ENCODE data around the gene ACAP1. TPM values are rescaled to one million over a fixed set of nuclear protein-coding genes. Genes with fewer than 3 reads are reported as not detected.

Gene ACAP1, protein sequence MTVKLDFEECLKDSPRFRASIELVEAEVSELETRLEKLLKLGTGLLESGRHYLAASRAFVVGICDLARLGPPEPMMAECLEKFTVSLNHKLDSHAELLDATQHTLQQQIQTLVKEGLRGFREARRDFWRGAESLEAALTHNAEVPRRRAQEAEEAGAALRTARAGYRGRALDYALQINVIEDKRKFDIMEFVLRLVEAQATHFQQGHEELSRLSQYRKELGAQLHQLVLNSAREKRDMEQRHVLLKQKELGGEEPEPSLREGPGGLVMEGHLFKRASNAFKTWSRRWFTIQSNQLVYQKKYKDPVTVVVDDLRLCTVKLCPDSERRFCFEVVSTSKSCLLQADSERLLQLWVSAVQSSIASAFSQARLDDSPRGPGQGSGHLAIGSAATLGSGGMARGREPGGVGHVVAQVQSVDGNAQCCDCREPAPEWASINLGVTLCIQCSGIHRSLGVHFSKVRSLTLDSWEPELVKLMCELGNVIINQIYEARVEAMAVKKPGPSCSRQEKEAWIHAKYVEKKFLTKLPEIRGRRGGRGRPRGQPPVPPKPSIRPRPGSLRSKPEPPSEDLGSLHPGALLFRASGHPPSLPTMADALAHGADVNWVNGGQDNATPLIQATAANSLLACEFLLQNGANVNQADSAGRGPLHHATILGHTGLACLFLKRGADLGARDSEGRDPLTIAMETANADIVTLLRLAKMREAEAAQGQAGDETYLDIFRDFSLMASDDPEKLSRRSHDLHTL
- 12.2 TPM for polyA plus RNA-seq
- long read RNA-seq, donor 1, full-length matches to known transcripts: 6 of 6 reads
- long read RNA-seq, donor 1, partial matches to known transcripts: 0 of 6 reads
- long read RNA-seq, donor 1, other reads (novel, unspliced or antisense): 0 of 6 reads
- long read RNA-seq, donor 2, full-length matches to known transcripts: 15 of 15 reads
- long read RNA-seq, donor 2, partial matches to known transcripts: 0 of 15 reads
- long read RNA-seq, donor 2, other reads (novel, unspliced or antisense): 0 of 15 reads
- long read RNA-seq, donor 3: 0 reads
- long read RNA-seq, donor 4, full-length matches to known transcripts: 1 of 1 reads
- long read RNA-seq, donor 4, partial matches to known transcripts: 0 of 1 reads
- long read RNA-seq, donor 4, other reads (novel, unspliced or antisense): 0 of 1 reads
- long read RNA-seq, donor 5, full-length matches to known transcripts: 8 of 8 reads
- long read RNA-seq, donor 5, partial matches to known transcripts: 0 of 8 reads
- long read RNA-seq, donor 5, other reads (novel, unspliced or antisense): 0 of 8 reads
- long read RNA-seq, donor 6, full-length matches to known transcripts: 8 of 8 reads
- long read RNA-seq, donor 6, partial matches to known transcripts: 0 of 8 reads
- long read RNA-seq, donor 6, other reads (novel, unspliced or antisense): 0 of 8 reads
- long read RNA-seq, donor 7, full-length matches to known transcripts: 8 of 8 reads
- long read RNA-seq, donor 7, partial matches to known transcripts: 0 of 8 reads
- long read RNA-seq, donor 7, other reads (novel, unspliced or antisense): 0 of 8 reads
- long read RNA-seq, donor 8, full-length matches to known transcripts: 8 of 8 reads
- long read RNA-seq, donor 8, partial matches to known transcripts: 0 of 8 reads
- long read RNA-seq, donor 8, other reads (novel, unspliced or antisense): 0 of 8 reads
- long read RNA-seq, donor 9, full-length matches to known transcripts: 7 of 7 reads
- long read RNA-seq, donor 9, partial matches to known transcripts: 0 of 7 reads
- long read RNA-seq, donor 9, other reads (novel, unspliced or antisense): 0 of 7 reads
- long read RNA-seq, donor 10, full-length matches to known transcripts: 10 of 476 reads
- long read RNA-seq, donor 10, partial matches to known transcripts: 466 of 476 reads
- long read RNA-seq, donor 10, other reads (novel, unspliced or antisense): 0 of 476 reads
- long read RNA-seq, donor 11, full-length matches to known transcripts: 6 of 6 reads
- long read RNA-seq, donor 11, partial matches to known transcripts: 0 of 6 reads
- long read RNA-seq, donor 11, other reads (novel, unspliced or antisense): 0 of 6 reads

DNA sequence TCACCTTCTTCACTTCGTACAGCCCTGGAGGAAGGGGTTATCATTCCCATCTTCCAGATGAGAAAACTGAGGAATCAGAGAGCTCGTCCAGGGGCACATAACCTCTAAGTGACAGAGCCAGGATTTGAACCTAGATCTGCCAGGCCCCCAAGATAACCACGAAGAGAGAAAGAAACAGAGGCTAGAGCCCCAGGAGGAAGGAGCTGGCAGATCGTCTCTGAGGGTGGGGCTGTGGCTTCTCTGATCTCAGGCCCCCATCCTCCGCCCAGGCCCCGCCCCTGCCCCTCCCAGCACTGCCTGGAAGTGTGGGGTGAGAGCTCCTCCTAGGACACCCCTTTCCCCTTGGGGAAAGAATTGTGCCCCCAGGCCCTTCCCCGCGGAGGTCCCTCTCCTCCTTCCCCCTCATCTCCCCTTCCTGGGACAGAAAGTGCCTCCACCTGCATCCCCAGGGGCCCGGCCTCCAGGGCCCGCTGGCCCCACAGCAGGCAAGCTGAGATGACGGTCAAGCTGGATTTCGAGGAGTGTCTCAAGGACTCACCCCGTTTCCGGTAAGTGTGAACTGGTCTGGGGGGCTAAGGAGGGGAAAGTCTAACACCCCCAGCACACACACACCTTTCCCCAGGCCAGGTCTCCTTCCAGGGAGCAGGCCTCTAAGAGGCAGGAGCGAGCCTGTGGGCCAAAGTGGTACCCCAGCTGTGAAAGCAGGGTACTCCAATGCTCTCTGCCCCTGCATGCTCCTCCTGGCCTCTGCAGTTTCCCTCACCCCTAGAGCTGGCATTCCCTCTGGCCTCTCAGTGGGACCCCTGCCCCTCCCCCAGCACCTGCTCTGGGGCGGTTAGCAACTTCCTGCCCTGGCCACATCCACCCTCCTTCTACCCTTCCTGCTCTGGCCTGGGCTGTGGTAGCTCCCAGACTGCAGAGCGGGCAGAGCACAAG is at the start of gene ACAP1:
Gene ACAP1 (plus strand): TSS at position 290 of the 936 bp plus-strand sequence. CDS start 206 bp downstream, at position 496.
- Histone ChIP-seq H3K27ac (ENCODE audit: low read length) (no peak within 1 kb of the TSS), H3K4me3 (ENCODE audit: low read length) (peak within 1 kb of the TSS; percentile 16), H3K4me1 (ENCODE audit: control insufficient read depth, insufficient read depth, low read length) (no peaks in the 10 kb centered on the region), H3K9me3 (ENCODE audit: control insufficient read depth, low read depth, low read length) (no peaks in the 10 kb centered on the region), H3K27me3 (ENCODE audit: control insufficient read depth, insufficient read depth, low read length) (peaks cover 4% of the 10 kb centered on the region), H3K36me3 (ENCODE audit: control insufficient read depth, insufficient read depth, low read length) (no peaks in the 10 kb centered on the region)
- DNase-seq: no peak
- WGBS (ENCODE audit: insufficient coverage, low lambda C conversion rate): no CpG with 5 or more reads among the region's 17 CpGs

DNA sequence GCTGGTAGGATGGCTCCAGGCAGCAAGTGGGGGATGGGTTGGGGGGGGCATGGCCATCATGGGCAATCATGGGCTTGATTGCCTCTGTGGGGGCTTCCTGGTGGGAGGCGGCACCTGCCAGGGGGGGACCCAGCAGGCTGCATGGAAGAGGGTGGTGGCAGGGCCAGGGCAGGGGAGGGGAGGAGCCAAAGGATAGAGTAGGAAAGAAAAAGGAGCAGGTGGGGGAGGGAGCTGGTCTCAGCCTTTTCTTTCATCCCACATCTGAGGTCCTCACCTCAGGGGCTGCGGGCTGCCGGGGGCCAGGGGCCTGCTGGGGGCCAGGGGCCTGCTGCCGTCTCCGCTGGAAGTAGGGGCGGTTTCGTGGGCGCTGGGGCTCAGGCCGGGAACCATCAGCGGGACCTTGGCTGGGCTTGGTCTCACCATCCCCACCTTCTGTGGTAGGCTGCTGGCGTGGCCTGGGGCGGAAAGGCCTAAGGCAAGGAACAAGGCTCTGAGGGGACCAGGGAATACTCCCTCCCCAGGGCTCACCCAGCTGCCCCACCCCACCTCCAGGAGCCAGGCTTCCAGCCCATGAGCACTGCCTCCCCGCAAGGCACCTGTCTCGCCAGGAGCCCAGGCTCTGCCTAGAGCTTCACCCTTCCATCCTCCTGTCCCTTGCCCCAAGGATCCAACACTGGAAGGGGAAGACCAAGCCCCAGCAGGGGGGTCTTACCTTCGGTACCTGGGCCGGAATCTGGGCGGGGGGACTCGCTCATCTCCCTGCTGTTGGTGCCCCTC is 46.9 kb upstream of the ACAP1 start:
- DNase-seq: no peak
- no peak overlapping the region for H3K27ac ChIP-seq (ENCODE audit: low read length)
- H3K36me3 ChIP-seq (ENCODE audit: control insufficient read depth, insufficient read depth, low read length): no peaks in the 10 kb centered on the region
- WGBS (ENCODE audit: insufficient coverage, low lambda C conversion rate): no CpG with 5 or more reads among the region's 18 CpGs
- peaks cover 19% of the 10 kb centered on the region for H3K4me1 ChIP-seq (ENCODE audit: control insufficient read depth, insufficient read depth, low read length)
- H3K4me3 ChIP-seq (ENCODE audit: low read length): no peak overlapping the region
- peaks cover 3% of the 10 kb centered on the region for H3K9me3 ChIP-seq (ENCODE audit: control insufficient read depth, low read depth, low read length)
- peaks cover 21% of the 10 kb centered on the region for H3K27me3 ChIP-seq (ENCODE audit: control insufficient read depth, insufficient read depth, low read length)

DNA sequence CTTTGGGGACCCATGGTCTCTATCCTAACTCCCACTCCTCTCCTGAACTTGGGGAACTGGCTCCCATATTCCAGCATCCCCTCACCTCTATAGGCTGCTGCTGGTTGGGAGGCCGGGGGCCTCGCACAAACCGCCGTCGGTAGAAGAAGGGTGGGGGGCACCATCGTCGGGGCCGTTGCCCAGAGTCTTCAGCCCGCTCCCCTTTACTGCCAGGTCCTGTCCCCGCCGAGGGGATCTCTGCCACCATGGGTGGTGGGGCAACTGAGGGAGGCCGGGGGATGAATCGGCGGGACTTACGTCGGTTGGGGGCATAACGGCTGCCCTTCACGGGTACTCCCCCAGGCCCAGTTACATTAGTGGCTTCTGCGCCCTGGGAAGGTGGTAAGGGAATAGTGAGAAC is 46.2 kb upstream of the ACAP1 start:
- H3K4me1 ChIP-seq (ENCODE audit: control insufficient read depth, insufficient read depth, low read length): peaks cover 24% of the 10 kb centered on the region
- H3K4me3 ChIP-seq (ENCODE audit: low read length): no peak overlapping the region
- no peaks in the 10 kb centered on the region for H3K36me3 ChIP-seq (ENCODE audit: control insufficient read depth, insufficient read depth, low read length)
- no CpG with 5 or more reads among the region's 19 CpGs for WGBS (ENCODE audit: insufficient coverage, low lambda C conversion rate)
- peaks cover 6% of the 10 kb centered on the region for H3K9me3 ChIP-seq (ENCODE audit: control insufficient read depth, low read depth, low read length)
- no peak overlapping the region for H3K27ac ChIP-seq (ENCODE audit: low read length)
- DNase-seq: no peak
- peaks cover 26% of the 10 kb centered on the region for H3K27me3 ChIP-seq (ENCODE audit: control insufficient read depth, insufficient read depth, low read length)

DNA sequence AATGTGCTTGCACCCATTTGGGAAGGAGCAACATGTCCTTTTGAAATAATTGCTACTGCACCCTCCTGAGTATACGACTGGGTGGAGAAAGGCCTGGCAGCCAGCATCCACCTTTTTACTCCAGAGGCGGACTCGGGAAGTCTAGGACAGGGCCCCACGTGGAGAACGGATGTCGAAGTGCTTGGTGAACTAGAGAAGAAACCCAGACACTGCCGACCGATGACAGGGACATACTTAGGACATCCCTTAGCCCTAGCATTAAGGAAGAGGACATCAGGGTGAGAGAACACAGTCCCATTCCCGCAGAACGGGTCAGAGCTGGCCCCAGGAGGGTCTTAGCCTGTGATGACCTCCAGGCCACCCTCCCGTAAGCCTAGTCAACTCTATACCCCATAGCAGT is 45.6 kb upstream of the ACAP1 start:
- Histone ChIP-seq H3K4me1 (ENCODE audit: control insufficient read depth, insufficient read depth, low read length) (peaks cover 26% of the 10 kb centered on the region), H3K9me3 (ENCODE audit: control insufficient read depth, low read depth, low read length) (peaks cover 6% of the 10 kb centered on the region), H3K4me3 (ENCODE audit: low read length) (no peak overlapping the region), H3K36me3 (ENCODE audit: control insufficient read depth, insufficient read depth, low read length) (no peaks in the 10 kb centered on the region), H3K27me3 (ENCODE audit: control insufficient read depth, insufficient read depth, low read length) (peaks cover 31% of the 10 kb centered on the region), H3K27ac (ENCODE audit: low read length) (no peak overlapping the region)
- WGBS (ENCODE audit: insufficient coverage, low lambda C conversion rate): no CpG with 5 or more reads among the region's 11 CpGs
- DNase-seq: no peak

DNA sequence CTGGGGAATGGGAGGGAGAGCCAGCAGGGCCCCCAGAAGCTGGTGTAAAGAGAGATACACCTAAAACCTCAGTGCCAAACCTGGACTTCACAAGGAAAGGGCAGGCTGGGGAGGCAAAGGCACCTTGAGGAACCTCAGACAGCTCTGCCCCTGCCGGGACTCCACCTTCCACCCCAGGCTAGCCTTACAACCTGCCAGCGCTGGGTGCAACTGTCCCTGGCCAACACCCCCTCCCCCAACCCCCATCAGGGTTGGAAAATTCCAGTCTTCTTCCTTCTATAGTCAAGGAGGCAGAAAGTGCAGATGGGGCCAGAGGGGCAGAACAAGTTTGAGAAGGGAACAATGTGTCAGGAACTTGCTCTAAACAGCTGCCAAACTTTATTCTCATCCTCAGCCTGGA is 44.1 kb upstream of the ACAP1 start:
- Histone ChIP-seq H3K4me1 (ENCODE audit: control insufficient read depth, insufficient read depth, low read length) (peaks cover 34% of the 10 kb centered on the region), H3K27me3 (ENCODE audit: control insufficient read depth, insufficient read depth, low read length) (peaks cover 37% of the 10 kb centered on the region), H3K4me3 (ENCODE audit: low read length) (no peak overlapping the region), H3K36me3 (ENCODE audit: control insufficient read depth, insufficient read depth, low read length) (no peaks in the 10 kb centered on the region), H3K9me3 (ENCODE audit: control insufficient read depth, low read depth, low read length) (peaks cover 6% of the 10 kb centered on the region), H3K27ac (ENCODE audit: low read length) (no peak overlapping the region)
- no peak for DNase-seq
- WGBS (ENCODE audit: insufficient coverage, low lambda C conversion rate): no CpG with 5 or more reads among the region's 2 CpGs

DNA sequence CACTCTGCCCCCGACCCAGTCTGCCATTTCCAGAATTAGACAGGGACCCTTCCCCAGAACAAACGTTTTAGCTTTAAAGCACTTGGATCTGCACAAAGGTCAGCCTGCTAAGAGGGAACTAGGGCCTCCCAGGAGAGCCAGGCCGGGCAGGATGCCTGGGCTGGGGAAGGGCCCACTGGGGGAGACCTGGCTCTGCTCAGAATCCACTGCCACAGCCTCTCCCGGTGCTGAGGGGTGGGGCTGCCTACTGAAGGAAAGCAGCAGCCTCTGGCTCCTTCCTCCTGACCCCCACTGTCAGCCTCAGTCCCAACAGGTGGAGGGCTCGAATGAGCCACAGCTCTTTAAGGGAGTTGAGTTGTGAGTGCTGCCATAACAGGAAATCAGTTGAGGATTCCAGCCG is 43.6 kb upstream of the ACAP1 start:
- no CpG with 5 or more reads among the region's 6 CpGs for WGBS (ENCODE audit: insufficient coverage, low lambda C conversion rate)
- no peak overlapping the region for H3K4me3 ChIP-seq (ENCODE audit: low read length)
- H3K9me3 ChIP-seq (ENCODE audit: control insufficient read depth, low read depth, low read length): peaks cover 6% of the 10 kb centered on the region
- DNase-seq: peak in 1 of 2 donors; percentile 62
- H3K4me1 ChIP-seq (ENCODE audit: control insufficient read depth, insufficient read depth, low read length): peaks cover 34% of the 10 kb centered on the region
- no peak overlapping the region for H3K27ac ChIP-seq (ENCODE audit: low read length)
- no peaks in the 10 kb centered on the region for H3K36me3 ChIP-seq (ENCODE audit: control insufficient read depth, insufficient read depth, low read length)
- H3K27me3 ChIP-seq (ENCODE audit: control insufficient read depth, insufficient read depth, low read length): peaks cover 37% of the 10 kb centered on the region

DNA sequence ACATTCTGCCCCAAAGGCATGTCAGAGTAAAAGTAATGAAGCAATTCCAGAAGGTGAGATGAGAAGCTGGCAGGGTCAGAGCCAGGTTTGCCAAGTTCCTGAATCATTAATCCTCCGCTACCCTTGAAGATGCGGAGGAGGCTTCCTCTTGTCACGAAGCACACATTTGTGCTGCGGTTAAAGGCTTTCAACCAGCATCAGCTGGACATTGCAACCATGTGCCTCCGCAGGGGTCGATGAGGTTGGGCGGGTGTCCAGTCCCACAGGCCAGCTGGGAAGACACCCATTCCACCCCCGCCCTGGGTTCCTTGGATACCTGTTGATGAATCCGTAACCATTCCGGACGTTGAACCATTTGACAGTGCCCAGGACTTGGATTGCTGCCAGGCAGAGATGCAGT is 43.2 kb upstream of the ACAP1 start:
- Histone ChIP-seq H3K9me3 (ENCODE audit: control insufficient read depth, low read depth, low read length) (peaks cover 6% of the 10 kb centered on the region), H3K4me3 (ENCODE audit: low read length) (no peak overlapping the region), H3K36me3 (ENCODE audit: control insufficient read depth, insufficient read depth, low read length) (no peaks in the 10 kb centered on the region), H3K4me1 (ENCODE audit: control insufficient read depth, insufficient read depth, low read length) (peaks cover 34% of the 10 kb centered on the region), H3K27ac (ENCODE audit: low read length) (no peak overlapping the region), H3K27me3 (ENCODE audit: control insufficient read depth, insufficient read depth, low read length) (peaks cover 37% of the 10 kb centered on the region)
- WGBS (ENCODE audit: insufficient coverage, low lambda C conversion rate): 80% methylated on average over 1 of the region's 11 CpGs
- DNase-seq: no peak

Data from large intestine (tissue), 12 donors.